Measurements from ENCODE around the gene SLC43A1.

GRCh38 chr11:57480409-57481137, 34.9 kb downstream of the SLC43A1 start:
- TF ChIP-seq REST (IDR thresholded peaks at IDR 0.05; ENCODE audit: unreplicated experiment) (no peak), CTCF (conservative IDR thresholded peaks at IDR 0.05; ENCODE audit: low read depth in 2 of 2) (peak; percentile 89 to 95), POLR2AphosphoS5 (IDR thresholded peaks at IDR 0.05; ENCODE audit: low read depth) (no peak), CREB1 (CRISPR knock-in tag; IDR thresholded peaks at IDR 0.05; ENCODE audit: low read depth) (no peak), ZNF114 (CRISPR knock-in tag; IDR thresholded peaks at IDR 0.05) (no peak), EZH2phosphoT487 (IDR thresholded peaks at IDR 0.05; ENCODE audit: unreplicated experiment) (no peak), ZNF331 (CRISPR knock-in tag; IDR thresholded peaks at IDR 0.05; ENCODE audit: low read depth) (no peak)
